Brain microvascular endothelial cell (primary cell): ENCODE results near the gene SERTM2.

Experiments used
- DNase-seq: peaks from one replicate; pipeline ENCODE4 v3.0.0-alpha.2; 2020
- H3K27ac ChIP-seq: fragments of 250-450 bp; sonication (Bioruptor Pico); 2 replicates; pipeline ENCODE4 v1.5.1; 2020; ENCODE audit warnings: mild to moderate bottlenecking, moderate library complexity
- H3K27me3 ChIP-seq: fragments of 250-450 bp; sonication (Bioruptor Pico); replicated peaks from 2 replicates; pipeline ENCODE4 v1.5.1; 2020; ENCODE audit warnings: mild to moderate bottlenecking
- H3K36me3 ChIP-seq: fragments of 250-450 bp; sonication (Bioruptor Pico); replicated peaks from 2 replicates; pipeline ENCODE4 v1.5.1; 2020; ENCODE audit warnings: mild to moderate bottlenecking
- H3K4me3 ChIP-seq: 2 replicates; pipeline ENCODE4 v1.5.1; 2011; ENCODE audit warnings: low read depth, mild to moderate bottlenecking, control low read depth, low read length, moderate library complexity
- CTCF ChIP-seq: IDR thresholded peaks from 2 replicates; pipeline ENCODE4 v1.5.1; 2011; ENCODE audit warnings: low read depth, mild to moderate bottlenecking, moderate library complexity, low read length, control low read depth, inconsistent platforms; ENCODE audit errors: missing control alignments
- in situ Hi-C: cut with HindIII; loops from 2 replicates; pipeline ENCODE4 v1.10.0; 2017; ENCODE audit warnings: low sequenced_read_pairs, low pct_ligation_motif_present

Gene SERTM2

GRCh38 chrX:111511477-111511876, at the start of gene SERTM2:
SERTM2 (plus strand) TSS chrX:111511645; CDS start chrX:111518858, 7,213 bp downstream.
- Histone ChIP-seq H3K36me3 (no peaks in the 10 kb centered on the region), H3K4me3 (no peak within 1 kb of the TSS)

GRCh38 chrX:111465669-111466068, 45.8 kb upstream of the SERTM2 start:
- H3K27ac ChIP-seq: no peak overlapping the region
- H3K36me3 ChIP-seq: no peaks in the 10 kb centered on the region
- no peak for TF ChIP-seq CTCF
- no peaks in the 10 kb centered on the region for H3K27me3 ChIP-seq
- H3K4me3 ChIP-seq: no peak overlapping the region
- in situ Hi-C loops: no loop called here
- DNase-seq: no peak

More at GRCh38 chrX:111511477-111511876, at the start of gene SERTM2:
- Histone ChIP-seq H3K27me3 (no peaks in the 10 kb centered on the region), H3K27ac (no peak within 1 kb of the TSS)
- no peak for DNase-seq
- in situ Hi-C loops: no loop called here
- no peak for TF ChIP-seq CTCF

- H3K27me3 ChIP-seq: no peaks in the 10 kb centered on the region
- no peak for DNase-seq
- no peaks in the 10 kb centered on the region for H3K36me3 ChIP-seq
- no peak overlapping the region for H3K27ac ChIP-seq
- H3K4me3 ChIP-seq: no peak overlapping the region
- TF ChIP-seq CTCF: no peak
- in situ Hi-C loops: no loop called here
Measured at GRCh38 chrX:111467896-111468295, 43.5 kb upstream of the SERTM2 start.

- H3K36me3 ChIP-seq: no peaks in the 10 kb centered on the region
- no peak overlapping the region for H3K4me3 ChIP-seq
- in situ Hi-C loops: no loop called here
- no peak for DNase-seq
- no peak overlapping the region for H3K27ac ChIP-seq
- no peaks in the 10 kb centered on the region for H3K27me3 ChIP-seq
- TF ChIP-seq CTCF: no peak
Measured at GRCh38 chrX:111470681-111471403, 40.6 kb upstream of the SERTM2 start.

- in situ Hi-C loops: no loop called here
Measured at GRCh38 chrX:111481896-111482295, 29.5 kb upstream of the SERTM2 start.

More at GRCh38 chrX:111481896-111482295, 29.5 kb upstream of the SERTM2 start:
- Histone ChIP-seq H3K27ac (no peak overlapping the region), H3K36me3 (no peaks in the 10 kb centered on the region), H3K4me3 (no peak overlapping the region), H3K27me3 (no peaks in the 10 kb centered on the region)
- no peak for TF ChIP-seq CTCF
- no peak for DNase-seq
